GM19099 (cell line): Measurements from ENCODE around the gene TPRX2.
"Not testable (repeated sequence)": the region's sequence is repeated elsewhere in the genome, so short reads cannot be mapped to it uniquely, and the experiment has no call there.

Experiments
- POLR2A ChIP-seq: IDR thresholded peaks from 3 replicates; pipeline ENCODE4 v1.6.1; 2011; ENCODE audit warnings: low read depth; ENCODE audit not compliant: insufficient read length; ENCODE audit errors: extremely low read depth

The TPRX2 gene, protein sequence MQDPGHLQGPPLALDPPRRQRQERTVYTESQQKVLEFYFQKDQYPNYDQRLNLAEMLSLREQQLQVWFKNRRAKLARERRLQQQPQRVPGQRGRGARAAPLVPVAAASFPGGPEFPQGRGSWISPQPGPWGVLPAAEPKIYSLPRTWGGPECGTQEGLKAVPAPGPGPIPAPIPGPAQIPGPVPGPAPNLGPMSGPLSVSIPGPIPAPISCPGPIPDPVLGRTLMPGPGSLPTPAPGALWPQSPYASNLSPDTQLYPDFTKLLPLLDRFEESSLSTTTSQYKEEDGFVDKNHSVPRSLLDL

DNA sequence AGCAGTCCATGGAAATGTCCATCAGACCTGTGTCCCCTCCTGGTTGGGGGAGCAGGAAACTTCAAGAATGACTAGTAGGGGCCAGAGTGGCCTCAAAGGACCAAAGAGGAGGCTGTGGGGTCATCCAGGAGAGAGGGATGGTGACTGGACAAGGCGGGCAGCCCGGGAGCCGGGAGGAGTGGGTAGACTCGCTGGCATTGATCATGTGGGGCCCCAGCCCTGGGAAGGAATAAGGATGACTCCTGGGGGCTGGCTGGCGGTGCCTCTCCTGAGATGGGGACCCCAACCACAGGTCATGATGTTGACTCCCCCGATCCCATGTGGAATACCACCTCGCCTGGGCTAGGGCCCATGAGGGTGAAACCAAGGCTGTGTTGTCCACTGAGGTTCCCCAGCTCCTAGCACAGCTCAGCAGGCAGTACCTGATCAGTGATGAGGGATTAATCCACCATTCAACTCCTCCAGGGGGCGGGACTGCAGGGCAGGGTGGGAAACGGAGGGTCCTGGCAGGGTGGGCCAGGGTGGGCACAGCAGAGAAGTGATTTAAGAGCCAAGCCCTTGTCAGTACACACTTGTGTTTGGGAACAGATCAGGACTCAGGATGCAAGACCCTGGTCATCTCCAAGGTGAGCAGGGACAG, at the start of gene TPRX2:
TSS of gene TPRX2 (plus strand) at position 590 of the 640 bp plus-strand sequence. CDS start at position 602, 12 bp downstream.
- not testable (repeated sequence) for TF ChIP-seq POLR2A

DNA sequence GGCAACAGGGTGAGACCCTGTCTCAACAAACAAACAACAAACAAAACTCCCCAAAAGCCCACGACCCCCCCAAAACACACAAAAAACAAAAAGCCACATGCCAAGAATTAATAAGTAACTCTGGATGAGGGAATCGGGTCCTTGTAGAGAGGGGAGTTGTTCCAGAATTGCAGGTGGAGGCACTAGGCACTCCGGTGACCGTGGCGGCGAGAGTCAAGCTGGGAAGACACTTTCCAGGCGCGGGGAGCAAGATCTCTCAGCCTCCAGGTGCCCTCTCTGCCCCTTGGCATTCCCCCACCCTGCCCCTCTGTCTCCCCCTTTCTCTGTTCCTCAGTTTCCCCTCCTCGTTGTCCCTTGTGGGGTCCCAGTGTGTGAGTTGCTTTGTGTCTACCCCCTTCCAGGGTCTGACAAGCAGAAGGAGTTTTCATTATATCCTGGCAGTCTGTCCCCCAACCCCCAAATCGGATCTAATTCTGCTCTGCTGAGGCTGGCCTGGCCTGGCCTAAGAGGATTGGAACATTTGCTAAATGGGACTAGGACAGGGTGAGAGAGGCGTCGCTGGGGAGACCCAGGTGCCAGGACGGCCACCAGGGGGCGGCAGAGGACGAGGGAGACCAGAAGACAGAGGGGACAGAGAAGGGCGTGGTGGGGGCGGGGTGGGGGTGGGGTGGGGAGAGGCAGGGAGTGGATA, 45.6 kb upstream of the TPRX2 start:
- TF ChIP-seq POLR2A: no peak

DNA sequence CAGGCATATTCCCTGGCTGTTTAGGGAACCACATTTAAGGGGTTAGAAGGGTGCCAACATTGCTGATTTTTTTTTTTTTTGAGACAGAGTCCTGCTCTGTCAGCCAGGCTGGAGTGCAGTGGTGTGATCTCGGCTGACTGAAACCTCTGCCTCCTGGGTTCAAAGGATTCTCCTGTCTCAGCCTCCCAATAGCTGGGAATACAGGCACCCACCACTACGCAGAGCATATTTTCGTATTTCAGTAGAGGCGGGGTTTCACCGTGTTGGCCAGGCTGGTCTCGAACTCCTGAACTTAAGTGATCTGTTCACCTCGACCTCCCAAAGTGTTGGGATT, 45.1 kb upstream of the TPRX2 start:
- no peak for TF ChIP-seq POLR2A

- no peak for TF ChIP-seq POLR2A
Measured at GRCh38 chr19:47819858-47820257, 39.2 kb upstream of the TPRX2 start.

- TF ChIP-seq POLR2A: no peak
Measured at GRCh38 chr19:47820410-47820809, 38.6 kb upstream of the TPRX2 start.

- TF ChIP-seq POLR2A: no peak
Measured at GRCh38 chr19:47821460-47822020, 37.5 kb upstream of the TPRX2 start, which contains the start of gene CRX. CRX (plus strand) TSS chr19:47821937; CDS start chr19:47834444, 12,507 bp downstream.

GRCh38 chr19:47824396-47824795, 34.6 kb upstream of the TPRX2 start:
- TF ChIP-seq POLR2A: no peak

DNA sequence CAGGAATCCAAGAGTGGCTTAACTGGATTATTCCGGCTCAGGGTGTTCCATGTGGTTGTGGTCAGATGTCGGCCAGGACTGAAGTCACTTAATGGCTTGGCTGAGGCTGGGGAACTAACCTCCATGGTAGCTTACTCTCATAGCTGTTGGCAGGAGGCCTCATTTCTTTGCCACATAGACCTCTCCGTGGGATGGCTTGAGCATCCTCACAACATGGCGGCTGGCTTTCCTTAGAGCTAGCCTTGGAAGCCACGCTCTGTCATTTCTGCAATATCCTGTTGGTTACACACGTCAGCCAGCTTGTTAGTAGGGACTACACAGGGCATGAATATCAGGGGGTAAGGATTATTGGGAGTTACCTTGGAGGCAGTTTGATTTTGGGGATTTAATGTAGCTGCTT, 32.2 kb upstream of the TPRX2 start:
- no peak for TF ChIP-seq POLR2A

DNA sequence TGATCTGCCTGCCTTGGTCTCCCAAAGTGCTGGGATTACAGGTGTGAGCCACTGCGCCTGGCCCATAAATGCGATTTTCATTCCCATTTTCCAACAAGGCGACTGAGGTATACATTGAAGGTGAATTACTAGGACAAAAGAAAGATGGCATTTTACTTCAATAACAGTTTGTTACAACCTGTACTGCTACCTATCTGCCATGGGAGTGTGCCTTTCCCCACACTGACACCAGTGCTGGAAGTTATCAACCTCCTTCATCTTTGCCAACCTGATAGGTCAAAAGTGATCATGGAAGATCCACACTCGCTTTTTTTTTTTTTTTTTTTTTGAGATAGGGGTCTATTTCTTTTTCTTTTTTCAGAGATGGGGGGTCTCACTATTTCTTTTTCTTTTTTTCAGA, 26.3 kb upstream of the TPRX2 start:
- no peak for TF ChIP-seq POLR2A

DNA sequence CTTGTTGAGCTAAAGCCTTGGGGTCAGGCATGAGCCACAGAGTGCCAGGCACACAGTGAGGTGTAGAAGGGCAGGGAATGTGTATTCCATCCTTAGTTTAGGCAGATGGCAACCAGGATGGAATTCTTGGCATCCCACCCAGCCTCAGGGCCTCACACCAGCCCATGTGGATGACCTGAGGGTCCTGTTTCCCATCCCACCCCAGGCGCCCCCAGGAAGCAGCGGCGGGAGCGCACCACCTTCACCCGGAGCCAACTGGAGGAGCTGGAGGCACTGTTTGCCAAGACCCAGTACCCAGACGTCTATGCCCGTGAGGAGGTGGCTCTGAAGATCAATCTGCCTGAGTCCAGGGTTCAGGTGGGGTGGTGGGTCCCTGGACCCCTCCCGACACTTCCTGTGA, 23.0 kb upstream of the TPRX2 start:
- TF ChIP-seq POLR2A: no peak

DNA sequence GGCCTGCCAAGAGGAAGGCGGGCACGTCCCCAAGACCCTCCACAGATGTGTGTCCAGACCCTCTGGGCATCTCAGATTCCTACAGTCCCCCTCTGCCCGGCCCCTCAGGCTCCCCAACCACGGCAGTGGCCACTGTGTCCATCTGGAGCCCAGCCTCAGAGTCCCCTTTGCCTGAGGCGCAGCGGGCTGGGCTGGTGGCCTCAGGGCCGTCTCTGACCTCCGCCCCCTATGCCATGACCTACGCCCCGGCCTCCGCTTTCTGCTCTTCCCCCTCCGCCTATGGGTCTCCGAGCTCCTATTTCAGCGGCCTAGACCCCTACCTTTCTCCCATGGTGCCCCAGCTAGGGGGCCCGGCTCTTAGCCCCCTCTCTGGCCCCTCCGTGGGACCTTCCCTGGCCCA, 19.6 kb upstream of the TPRX2 start:
- TF ChIP-seq POLR2A: no peak

GRCh38 chr19:47839913-47840312, 19.1 kb upstream of the TPRX2 start:
- no peak for TF ChIP-seq POLR2A

DNA sequence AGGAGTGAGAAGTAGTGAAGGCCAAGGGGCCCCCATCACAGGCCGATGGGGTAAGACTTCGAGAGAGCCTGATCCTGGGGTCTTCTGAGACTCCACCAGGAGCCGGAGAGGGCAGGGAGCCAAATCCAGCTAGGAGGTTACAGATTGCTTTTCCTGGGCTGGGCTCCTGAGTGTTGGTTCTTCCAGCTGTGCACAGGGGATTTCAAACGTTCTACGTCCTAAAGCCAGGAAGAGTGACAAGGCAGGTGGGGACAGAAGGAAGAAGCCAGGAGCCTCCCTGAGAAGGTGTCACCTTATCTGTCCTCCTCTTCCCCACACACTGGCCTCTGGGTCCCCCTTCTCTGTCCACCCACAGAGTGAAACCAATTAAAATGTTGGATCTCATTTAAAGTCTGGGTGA, 16.1 kb upstream of the TPRX2 start:
- no peak for TF ChIP-seq POLR2A

- TF ChIP-seq POLR2A: no peak
Measured at GRCh38 chr19:47848425-47848822, 10.6 kb upstream of the TPRX2 start.

- no peak for TF ChIP-seq POLR2A
Measured at GRCh38 chr19:47848823-47849473, 10.1 kb upstream of the TPRX2 start.
